ENCODE data around the gene ACADSB.
A peak's percentile ranks its signal among the peaks of the same experiment; 100 is the strongest.

Gene ACADSB

GRCh38 chr10:123019264-123019663 lies 10.5 kb downstream of the ACADSB start:
- no peak for DNase-seq (ENCODE audit: low read depth in 1 of 2, low spot score in 1 of 2)
- no peak overlapping the region for H3K27ac ChIP-seq (replicated peaks)
- no peak for TF ChIP-seq SPI1 (IDR thresholded peaks at IDR 0.05; ENCODE audit: borderline replicate concordance, low read depth)
- TF ChIP-seq, protein P1, sequence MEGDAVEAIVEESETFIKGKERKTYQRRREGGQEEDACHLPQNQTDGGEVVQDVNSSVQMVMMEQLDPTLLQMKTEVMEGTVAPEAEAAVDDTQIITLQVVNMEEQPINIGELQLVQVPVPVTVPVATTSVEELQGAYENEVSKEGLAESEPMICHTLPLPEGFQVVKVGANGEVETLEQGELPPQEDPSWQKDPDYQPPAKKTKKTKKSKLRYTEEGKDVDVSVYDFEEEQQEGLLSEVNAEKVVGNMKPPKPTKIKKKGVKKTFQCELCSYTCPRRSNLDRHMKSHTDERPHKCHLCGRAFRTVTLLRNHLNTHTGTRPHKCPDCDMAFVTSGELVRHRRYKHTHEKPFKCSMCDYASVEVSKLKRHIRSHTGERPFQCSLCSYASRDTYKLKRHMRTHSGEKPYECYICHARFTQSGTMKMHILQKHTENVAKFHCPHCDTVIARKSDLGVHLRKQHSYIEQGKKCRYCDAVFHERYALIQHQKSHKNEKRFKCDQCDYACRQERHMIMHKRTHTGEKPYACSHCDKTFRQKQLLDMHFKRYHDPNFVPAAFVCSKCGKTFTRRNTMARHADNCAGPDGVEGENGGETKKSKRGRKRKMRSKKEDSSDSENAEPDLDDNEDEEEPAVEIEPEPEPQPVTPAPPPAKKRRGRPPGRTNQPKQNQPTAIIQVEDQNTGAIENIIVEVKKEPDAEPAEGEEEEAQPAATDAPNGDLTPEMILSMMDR (IDR thresholded peaks at IDR 0.05; ENCODE audit: insufficient read depth, low read length), result no peak
- TF ChIP-seq POLR2AphosphoS5 (IDR thresholded peaks at IDR 0.05; ENCODE audit: low read depth), result no peak
- no peak for TF ChIP-seq REST (IDR thresholded peaks at IDR 0.05; ENCODE audit: insufficient replicate concordance, low read depth)
- TF ChIP-seq GABPA (IDR thresholded peaks at IDR 0.05; ENCODE audit: low read depth), result no peak
- H3K27me3 ChIP-seq (ENCODE audit: insufficient read depth, poor library complexity, severe bottlenecking), result no peaks in the 10 kb centered on the region
- no peak overlapping the region for H3K4me3 ChIP-seq (replicated peaks; ENCODE audit: insufficient read depth, low read length)

GRCh38 chr10:123019941-123020703 lies 11.3 kb downstream of the ACADSB start:
- TF ChIP-seq POLR2AphosphoS5 (IDR thresholded peaks at IDR 0.05; ENCODE audit: low read depth), result no peak
- no peak for TF ChIP-seq SPI1 (IDR thresholded peaks at IDR 0.05; ENCODE audit: borderline replicate concordance, low read depth)
- TF ChIP-seq GABPA (IDR thresholded peaks at IDR 0.05; ENCODE audit: low read depth), result no peak
- TF ChIP-seq REST (IDR thresholded peaks at IDR 0.05; ENCODE audit: insufficient replicate concordance, low read depth), result no peak
- TF ChIP-seq, protein P1 (IDR thresholded peaks at IDR 0.05; ENCODE audit: insufficient read depth, low read length), result no peak
- Histone ChIP-seq H3K27me3 (ENCODE audit: insufficient read depth, poor library complexity, severe bottlenecking) (no peaks in the 10 kb centered on the region), H3K4me3 (replicated peaks; ENCODE audit: insufficient read depth, low read length) (no peak overlapping the region), H3K27ac (replicated peaks) (no peak overlapping the region)
- DNase-seq (ENCODE audit: low read depth in 1 of 2, low spot score in 1 of 2), result no peak

DNA sequence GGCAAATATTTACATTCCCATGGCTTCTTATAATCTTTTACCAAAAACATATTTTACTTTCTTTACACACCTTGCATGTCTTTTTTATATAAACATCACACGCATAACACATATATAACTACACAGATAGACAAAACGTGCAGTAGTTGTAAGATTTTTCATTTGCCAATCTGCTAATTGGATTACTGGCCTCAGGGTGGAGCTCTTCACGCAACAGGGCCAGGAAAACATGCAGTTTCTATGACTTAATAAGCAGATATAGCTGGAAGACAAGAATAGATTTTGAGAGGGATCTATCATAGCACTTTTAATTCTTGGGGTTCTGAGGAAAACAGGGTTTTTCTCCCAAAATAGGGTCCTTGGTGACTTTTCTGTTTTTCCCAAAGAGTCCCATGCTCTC lies 12.7 kb downstream of the ACADSB start:
- TF ChIP-seq, protein P1 (IDR thresholded peaks at IDR 0.05; ENCODE audit: insufficient read depth, low read length), result peak; percentile 21
- TF ChIP-seq GABPA (IDR thresholded peaks at IDR 0.05; ENCODE audit: low read depth), result no peak
- no peak overlapping the region for H3K4me3 ChIP-seq (replicated peaks; ENCODE audit: insufficient read depth, low read length)
- no peaks in the 10 kb centered on the region for H3K27me3 ChIP-seq (ENCODE audit: insufficient read depth, poor library complexity, severe bottlenecking)
- no peak for DNase-seq (ENCODE audit: low read depth in 1 of 2, low spot score in 1 of 2)
- H3K27ac ChIP-seq (replicated peaks), result no peak overlapping the region

DNA sequence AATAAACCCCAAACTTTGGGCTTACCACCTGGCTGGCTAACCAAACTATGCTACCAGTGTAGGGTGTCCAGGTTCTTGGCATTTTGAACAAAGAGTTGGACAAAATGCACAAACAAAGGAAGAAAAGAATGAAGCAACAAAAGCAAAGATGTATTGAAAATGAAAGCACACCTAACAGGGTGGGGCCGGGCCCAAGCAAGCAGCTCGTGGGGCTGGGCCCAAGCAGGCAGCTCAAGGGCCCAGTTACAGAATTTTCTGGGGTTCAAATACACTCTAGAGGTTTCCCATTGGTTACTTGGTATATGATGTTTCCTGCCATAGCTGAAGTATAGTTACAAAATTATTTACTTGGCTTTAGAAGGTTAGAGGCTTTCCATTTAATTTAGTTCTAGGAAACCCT lies 15.7 kb downstream of the ACADSB start:
- no peaks in the 10 kb centered on the region for H3K27me3 ChIP-seq (ENCODE audit: insufficient read depth, poor library complexity, severe bottlenecking)
- TF ChIP-seq POLR2AphosphoS5 (IDR thresholded peaks at IDR 0.05; ENCODE audit: low read depth), result no peak
- TF ChIP-seq SPI1 (IDR thresholded peaks at IDR 0.05; ENCODE audit: borderline replicate concordance, low read depth), result no peak
- TF ChIP-seq REST (IDR thresholded peaks at IDR 0.05; ENCODE audit: insufficient replicate concordance, low read depth), result no peak
- TF ChIP-seq GABPA (IDR thresholded peaks at IDR 0.05; ENCODE audit: low read depth), result no peak
- TF ChIP-seq, protein P1 (IDR thresholded peaks at IDR 0.05; ENCODE audit: insufficient read depth, low read length), result no peak
- DNase-seq (ENCODE audit: low read depth in 1 of 2, low spot score in 1 of 2), result no peak
- H3K4me3 ChIP-seq (replicated peaks; ENCODE audit: insufficient read depth, low read length), result no peak overlapping the region
- H3K27ac ChIP-seq (replicated peaks), result no peak overlapping the region

Measured in HL-60 (cell line).